ENCODE measurements around the gene HDAC9.
"Not testable (repeated sequence)": the region's sequence is repeated elsewhere in the genome, so short reads cannot be mapped to it uniquely, and the experiment has no call there.

HDAC9 gene

GRCh38 chr7:18976715-18977471 is 481.3 kb downstream of the HDAC9 start:
- TF ChIP-seq ZFX (IDR thresholded peaks at IDR 0.05) (no peak), CTCF (conservative IDR thresholded peaks at IDR 0.05) (no peak)
- H3K27ac ChIP-seq = no peak overlapping the region

GRCh38 chr7:18978108-18978495 is 482.6 kb downstream of the HDAC9 start:
- H3K27ac ChIP-seq = no peak overlapping the region
- TF ChIP-seq ZFX (IDR thresholded peaks at IDR 0.05) (no peak), CTCF (conservative IDR thresholded peaks at IDR 0.05) (no peak)

- not testable (repeated sequence) for H3K27ac ChIP-seq
These were observed 495.2 kb downstream of the HDAC9 start for GRCh38 chr7:18990700-18991099.

- no peak overlapping the region for H3K27ac ChIP-seq
- TF ChIP-seq CTCF (conservative IDR thresholded peaks at IDR 0.05) = no peak
- TF ChIP-seq ZFX (IDR thresholded peaks at IDR 0.05) = no peak
These were observed 498.6 kb downstream of the HDAC9 start for GRCh38 chr7:18993933-18994668.

- TF ChIP-seq ZFX (IDR thresholded peaks at IDR 0.05) = no peak
- TF ChIP-seq CTCF (conservative IDR thresholded peaks at IDR 0.05) = no peak
- no peak overlapping the region for H3K27ac ChIP-seq
These were observed 499.7 kb downstream of the HDAC9 start for GRCh38 chr7:18995270-18995671.

GRCh38 chr7:18995811-18996426 is 500.4 kb downstream of the HDAC9 start:
- H3K27ac ChIP-seq = no peak overlapping the region
- TF ChIP-seq CTCF (conservative IDR thresholded peaks at IDR 0.05) (no peak), ZFX (IDR thresholded peaks at IDR 0.05) (no peak)

GRCh38 chr7:18996583-18996982 is 501.0 kb downstream of the HDAC9 start:
- H3K27ac ChIP-seq = no peak overlapping the region
- no peak for TF ChIP-seq ZFX (IDR thresholded peaks at IDR 0.05)
- no peak for TF ChIP-seq CTCF (conservative IDR thresholded peaks at IDR 0.05)
